Nucleus accumbens (tissue), 56 donors: Measurements from ENCODE around the gene TTLL10.

Experiments
- DNase-seq, 56 donors: peaks; one replicate each; lab custom pipeline; 2025; lab: John Stamatoyannopoulos, UW

Gene TTLL10

DNA sequence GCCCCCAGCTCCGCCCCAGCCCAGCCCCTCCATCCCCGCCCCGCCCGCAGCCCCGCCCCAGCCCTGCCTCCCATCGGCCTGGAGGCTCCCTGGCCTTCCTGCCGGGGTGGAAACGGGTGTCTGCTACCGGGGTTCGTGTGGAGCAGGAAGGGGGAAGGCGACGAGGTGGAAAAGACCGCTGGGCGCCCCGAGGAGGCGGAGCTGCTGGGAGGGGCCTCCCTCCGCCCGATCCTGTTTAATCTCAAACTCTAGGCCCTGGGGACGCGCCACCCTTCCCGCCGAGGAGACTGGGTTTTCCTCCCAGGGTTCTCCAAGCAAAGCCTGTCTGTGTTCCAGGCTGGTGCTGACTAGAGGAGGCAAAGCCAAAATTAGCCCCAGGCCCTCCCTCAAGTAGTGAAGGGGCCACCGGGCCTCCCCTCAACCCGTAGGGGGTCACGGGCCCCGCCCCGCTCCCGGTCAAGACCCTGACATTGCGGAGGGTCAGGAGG is 16.2 kb upstream of the TTLL10 start:
- peak in 54 of 56 donors; percentile 10 to 81 (median 60) for DNase-seq

DNA sequence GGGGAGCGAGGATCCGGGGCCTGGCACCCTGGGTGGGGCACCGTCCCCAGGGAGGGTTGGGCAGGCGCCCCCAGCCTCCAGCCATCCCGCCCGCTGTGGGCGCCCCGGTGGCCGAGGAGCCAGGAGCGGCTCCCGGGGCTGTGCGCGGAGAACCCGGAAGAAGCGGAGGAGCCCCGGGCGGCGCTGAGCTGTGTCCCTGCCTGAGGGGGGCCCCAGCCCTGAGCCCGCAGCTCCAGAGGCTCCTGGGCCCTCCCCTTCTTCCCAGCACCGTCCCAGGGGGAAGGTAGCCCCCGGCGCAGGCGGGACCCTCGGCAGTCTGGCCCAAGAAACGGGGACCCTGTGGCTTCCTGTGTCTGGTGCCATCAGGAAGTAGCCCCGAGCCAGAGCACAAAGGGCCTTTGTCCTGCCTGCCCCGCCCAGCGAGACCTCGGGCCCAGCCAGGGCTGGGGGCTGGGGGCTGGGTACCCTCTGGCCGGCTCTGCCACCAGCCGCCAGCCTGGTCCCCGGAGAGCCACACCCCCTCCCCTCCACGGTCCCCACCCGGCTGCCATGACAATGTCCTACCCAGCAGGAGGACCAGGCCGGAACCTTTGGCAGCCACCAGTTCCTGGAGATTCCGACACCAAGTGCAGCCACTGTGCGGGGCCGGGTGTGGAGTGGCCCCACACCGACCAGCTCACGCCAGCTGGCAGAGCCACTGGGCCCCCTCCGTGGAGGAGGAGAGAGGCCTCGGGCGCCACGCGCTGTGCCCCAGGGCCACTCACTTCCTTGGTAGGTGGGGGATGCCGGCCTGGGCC is 15.6 kb upstream of the TTLL10 start:
- DNase-seq = peak; percentile 14 to 90 (median 78)

DNA sequence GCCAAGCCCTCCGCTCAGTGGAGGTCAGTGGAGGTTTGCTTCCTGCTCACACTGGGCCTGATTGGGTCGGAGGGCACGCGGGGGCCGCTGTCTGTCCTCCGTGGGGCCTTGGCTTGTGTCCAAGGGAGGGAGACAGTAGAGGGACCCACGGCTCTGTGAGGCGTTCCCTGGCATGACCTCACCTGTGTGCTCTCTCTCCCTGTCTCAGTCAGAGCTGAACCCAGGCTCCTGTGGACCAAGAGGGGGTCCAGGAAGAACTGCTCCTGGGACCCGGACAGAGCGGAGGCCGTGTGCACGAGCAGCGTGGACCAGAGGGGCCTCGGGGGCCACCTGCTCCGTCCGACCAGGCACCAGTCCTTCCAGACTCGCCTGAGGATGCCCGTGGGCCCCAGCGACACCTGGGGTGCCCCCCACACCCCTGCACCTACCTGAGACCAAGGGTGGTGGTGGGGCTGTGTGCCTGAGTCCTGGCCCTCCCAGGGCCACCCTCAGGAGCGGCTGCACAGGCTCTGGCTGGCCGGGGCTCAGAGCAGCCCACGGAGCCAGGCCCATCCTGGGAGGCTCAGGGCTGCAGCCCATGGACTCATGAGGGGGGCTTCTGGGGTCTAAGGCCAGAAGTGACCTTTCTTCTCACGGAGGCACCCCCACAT is 13.3 kb upstream of the TTLL10 start:
- no peak for DNase-seq

DNA sequence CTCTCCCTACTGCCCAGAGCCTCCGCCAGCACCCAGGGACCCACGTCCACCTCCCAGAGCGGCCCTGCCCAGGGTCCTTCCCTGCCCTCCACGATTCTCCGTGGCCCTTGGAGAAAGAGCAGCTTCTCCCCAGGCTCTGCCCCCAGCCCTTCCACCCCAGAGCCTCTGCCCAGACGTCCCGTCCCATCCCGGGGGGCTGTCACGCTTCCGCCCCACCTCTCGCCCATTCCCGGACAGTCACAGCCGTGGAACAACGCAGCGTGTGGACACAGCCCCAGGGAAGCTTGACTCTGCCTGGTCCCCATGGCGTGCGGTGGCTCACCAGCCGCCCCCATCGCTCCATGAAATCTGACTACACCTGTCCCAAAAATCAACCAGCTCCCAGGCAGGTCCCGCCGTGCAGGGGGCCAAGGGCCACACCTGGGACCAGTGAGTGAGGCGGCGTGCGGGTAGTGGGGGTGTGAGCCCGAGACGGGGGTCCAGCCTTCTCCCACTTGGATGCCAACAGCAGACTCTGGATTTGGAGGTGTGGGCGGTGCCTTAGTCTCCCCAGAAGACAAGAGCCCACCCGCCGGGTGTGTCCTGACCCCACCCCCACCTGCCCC is 12.5 kb upstream of the TTLL10 start:
- DNase-seq = no peak

DNA sequence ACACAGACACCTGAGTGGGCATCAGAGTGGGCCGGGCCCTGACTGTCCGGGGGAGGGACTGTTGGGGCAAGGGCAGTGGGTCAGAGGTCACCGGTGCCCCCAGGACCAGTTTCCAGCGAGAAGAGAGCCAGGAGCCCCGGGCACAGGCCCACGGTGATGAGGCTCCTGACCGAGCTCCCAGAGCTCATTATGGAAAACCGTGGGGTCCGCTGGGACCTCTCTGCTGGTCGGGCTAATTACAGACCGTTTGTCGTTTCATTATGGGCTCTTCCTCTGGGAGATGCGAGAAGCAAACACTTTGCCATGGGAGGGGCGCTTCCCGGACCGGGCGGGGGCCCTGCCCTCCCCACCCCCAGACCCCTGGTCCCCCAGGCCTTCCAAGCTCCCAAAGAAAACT is 12.0 kb upstream of the TTLL10 start:
- no peak for DNase-seq

DNA sequence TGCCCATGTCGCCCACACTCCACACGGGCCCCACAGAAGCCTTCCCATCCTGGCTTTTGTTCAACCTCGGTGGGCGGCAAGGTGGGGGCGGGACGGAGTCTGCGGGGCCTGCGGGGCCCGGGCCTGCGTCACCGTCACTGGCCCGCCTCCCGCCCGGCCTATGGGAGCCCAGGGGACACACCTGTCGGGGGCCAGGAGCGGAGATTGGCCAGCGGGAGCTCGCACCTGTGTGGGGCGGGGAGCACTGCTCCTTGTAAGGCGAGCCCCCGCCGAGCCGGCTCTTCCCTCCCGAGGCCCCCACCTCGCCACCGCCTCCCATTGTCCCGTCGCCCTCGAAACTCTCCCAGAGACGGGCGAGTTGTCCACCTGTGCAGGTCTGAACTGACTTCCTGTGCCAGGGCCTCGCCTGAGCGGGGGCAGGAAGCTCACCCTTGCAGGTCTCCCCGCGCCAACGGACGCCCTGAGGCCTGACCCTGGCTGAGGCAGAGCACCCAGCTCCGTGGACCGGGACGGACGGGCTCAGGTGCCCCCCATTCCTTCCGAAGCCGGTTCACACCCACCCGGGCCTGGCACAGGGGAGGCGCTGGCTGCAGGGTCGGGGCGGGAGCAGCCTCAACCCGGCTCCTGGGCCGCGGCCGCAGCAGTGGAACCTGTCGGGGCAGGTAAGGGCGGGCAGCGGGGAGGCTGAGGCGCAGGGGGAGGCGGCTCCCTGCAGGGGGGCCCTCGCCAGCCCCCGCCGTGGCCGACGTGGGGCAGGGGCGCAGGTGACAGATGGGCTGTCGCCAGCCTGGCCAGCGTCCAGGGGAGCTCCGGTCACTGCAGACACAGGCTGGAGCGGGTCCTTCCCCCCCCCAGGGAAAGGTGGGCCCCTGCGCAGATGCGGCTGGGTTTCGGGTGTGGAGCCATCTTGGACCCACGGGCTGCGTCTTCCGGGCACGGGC is 10.8 kb upstream of the TTLL10 start:
- DNase-seq = no peak

DNA sequence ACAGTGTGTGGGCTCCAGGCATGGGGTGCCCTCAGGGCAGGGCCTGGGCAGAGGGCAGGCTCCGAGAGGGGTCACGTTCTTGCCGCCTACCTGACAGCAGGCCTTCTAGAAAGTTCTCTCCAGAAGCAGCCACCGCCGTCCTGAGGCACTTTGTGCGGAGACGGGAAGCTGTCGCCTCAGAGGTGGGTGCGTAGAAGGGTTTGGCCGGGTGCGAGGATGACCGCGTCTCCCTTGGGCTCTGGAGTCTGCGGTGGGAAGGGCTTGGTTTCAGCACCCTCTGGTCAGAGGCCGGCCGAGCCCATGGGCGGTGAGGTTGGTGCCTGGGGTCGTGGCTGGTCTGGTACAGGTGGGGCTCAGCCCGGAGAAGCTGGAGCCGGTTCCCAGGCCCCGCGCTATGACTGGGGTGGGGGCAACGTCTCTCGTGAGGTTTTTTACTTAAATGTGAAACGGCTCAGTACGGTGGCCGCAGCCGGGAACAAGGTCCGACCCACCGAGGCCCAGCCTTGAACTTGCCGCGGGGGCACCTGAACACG is 10.1 kb upstream of the TTLL10 start:
- no peak for DNase-seq

DNA sequence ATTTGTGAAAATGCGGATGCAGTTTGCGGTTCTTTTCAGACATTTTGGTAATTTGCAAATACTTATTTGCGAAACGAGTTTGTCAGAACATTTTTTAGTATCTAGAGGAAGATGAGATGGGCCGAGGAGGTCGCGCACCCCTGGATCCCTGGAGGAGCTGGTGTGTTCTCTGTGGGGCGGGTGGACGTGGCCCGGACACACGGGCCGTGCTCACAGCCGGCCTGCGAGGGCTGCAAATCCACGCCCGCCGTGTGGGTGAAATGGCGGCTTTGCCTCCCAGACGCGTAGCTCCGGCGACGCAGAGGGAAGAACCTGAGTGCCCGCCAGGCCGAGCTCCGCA is 9.3 kb upstream of the TTLL10 start:
- no peak for DNase-seq

DNA sequence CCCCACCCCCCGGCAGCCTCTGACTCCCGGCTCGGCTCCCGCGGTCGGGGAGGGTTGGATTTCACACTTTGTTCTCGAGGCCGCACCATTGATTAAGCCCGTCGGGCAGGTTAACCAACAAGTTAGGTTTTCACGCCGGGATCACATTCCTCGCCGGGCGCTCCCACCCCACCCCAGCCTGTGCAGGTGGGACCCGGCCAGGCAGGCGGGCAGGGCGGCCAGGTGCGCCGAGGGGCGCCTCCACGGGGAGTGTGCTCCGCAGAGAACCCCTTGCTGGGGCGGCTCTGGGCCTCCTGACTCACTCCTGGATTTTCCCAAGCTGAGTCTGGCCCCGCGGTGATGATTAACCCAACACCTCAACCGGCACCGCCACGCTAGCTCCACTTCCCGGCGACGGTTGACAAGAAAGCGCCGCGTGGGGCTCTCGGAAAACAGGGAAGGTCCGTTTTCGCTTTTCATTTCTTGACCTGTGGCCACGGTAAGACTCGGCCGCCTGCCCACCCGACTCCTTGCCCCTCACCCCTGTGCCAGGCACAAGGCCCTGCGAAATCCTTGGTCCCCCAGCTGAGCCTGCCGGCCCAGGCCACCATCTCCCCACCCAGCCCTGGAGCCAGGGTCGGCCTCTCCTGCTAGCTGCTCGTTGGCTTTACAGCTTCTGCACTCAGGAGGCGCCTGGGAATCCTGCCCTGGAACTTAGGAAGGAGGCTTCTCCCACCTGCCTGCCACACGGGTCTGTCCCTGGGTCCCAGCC is 8.8 kb upstream of the TTLL10 start:
- DNase-seq = no peak

DNA sequence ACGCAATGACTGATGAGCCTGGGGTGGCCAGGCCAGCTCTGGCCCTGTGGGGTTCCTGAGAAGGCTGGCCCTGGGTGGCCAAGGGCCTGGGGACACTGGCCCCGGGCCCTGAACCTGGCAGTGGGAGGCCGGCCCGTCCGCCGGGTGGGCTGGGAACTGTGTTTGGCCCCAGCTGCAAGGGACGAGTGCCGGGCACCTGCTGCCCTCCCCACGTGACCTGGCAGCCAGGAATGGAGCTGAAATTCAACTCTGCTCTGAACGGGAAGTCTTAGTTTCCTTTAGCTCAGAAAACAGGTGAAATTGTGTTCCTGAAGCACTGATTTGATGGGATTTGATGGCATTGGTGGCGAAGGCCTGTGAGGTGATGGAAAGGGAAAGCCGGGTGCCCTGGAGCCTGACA is 8.2 kb upstream of the TTLL10 start:
- no peak for DNase-seq

DNA sequence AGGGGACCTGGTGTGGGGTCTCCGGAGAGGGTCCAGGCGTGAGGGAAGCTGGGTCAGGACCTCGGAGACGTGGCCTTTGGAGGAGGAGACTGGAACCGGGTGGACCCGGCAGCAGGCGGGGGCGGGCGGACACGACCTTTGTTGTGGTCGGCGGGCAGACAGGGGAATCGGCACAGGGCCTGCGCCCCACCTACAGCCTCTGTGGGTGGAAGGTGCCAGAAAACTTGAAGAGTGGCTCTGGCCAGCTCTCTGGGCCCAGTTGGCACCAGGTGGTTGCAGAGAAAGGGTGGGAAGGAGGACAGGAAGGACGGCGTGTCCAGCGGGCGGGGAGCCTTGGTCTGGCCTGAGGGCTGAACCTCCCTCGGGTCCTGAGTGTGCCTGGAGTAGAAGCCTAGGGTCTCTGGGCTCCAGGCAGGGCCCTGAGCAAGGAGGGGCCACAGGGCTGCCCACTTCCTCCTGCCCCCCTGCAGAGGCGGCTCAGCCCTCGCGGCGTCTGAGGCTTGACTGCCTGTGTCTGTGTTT is 7.7 kb upstream of the TTLL10 start:
- no peak for DNase-seq

DNA sequence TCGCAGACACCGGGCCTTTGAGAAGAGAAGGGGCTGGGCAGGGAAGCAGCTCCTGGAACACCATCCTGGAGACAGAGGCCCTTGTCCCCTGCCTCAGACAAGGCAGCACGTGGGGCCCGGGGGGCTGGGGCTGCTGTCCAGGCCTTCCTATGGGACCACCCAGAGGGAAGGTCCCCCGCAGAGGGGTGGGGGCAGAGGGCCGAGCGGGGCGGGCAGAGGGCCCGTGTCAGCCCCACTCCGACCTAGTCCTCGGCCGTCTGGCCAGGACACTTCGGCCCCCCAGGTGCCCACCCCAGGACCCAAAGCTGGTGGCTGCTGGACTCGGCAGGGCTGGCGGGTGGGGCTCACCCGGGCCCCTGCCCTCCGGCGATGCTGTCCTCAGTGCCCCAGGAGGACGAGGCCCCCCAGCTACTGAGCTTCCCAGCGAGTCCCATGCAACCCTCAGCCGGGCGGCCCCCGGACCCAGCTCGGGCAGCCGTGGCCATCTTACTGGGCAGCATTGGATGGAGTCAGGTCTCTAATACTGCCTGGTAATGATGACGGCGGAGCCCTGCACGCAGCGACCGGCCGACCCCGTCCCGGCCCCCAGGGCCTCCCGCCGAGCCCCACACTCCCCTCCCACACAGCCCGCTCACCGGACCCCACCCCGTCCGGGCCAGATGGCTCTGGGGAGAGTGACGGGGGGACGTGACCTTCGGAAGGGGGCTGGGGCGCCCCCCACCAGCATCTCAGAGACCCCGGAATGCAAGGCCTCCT is 6.9 kb upstream of the TTLL10 start:
- DNase-seq = no peak

DNA sequence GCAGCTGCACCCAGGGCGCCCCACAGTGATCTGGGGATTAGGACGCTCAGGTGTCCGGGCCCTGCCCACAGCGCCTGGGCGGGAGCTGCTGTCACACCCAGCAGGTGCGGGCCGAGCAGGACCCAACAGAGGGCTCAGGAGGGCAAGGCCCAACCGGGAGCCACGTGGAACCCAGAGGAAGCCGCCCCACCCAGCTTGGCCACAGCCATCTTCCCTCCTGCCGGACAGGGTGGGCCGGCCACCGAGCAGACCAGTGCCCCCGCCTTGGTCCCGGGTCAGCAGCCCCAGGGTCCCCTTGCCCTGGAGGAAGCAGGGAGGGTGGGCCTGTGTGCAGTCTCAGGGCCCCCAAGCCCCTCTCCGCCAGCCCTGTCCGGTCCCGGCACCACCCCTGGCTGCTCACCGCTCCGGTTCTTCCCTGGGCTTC is 6.3 kb upstream of the TTLL10 start:
- DNase-seq = no peak

DNA sequence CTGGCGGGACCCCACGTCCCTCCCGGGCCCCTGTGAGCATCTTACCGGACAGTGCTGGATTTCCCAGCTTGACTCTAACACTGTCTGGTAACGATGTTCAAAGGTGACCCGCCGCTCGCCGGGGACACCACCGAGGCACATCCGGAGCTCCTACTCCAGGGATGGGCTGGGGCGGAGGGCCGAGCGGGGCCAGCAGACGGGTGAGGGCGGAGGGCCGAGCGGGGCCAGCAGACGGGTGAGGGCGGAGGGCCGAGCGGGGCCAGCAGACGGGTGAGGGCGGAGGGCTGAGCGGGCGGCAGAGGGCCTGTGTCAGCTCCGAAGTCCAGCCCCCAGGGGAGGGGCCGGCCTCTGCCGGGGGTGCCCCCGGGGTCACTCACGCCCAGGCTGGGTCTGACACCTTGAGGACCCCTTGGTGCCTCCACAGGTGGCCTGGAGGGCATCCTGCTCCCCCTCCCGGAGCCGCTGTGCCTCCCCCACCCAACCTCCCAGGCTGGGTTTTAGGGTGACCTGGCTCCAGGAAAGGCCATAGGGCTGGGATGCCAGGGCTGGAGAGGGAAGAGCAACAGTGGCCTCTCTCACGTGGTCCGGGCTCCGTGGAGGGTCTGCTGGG is 5.7 kb upstream of the TTLL10 start:
- DNase-seq = no peak

DNA sequence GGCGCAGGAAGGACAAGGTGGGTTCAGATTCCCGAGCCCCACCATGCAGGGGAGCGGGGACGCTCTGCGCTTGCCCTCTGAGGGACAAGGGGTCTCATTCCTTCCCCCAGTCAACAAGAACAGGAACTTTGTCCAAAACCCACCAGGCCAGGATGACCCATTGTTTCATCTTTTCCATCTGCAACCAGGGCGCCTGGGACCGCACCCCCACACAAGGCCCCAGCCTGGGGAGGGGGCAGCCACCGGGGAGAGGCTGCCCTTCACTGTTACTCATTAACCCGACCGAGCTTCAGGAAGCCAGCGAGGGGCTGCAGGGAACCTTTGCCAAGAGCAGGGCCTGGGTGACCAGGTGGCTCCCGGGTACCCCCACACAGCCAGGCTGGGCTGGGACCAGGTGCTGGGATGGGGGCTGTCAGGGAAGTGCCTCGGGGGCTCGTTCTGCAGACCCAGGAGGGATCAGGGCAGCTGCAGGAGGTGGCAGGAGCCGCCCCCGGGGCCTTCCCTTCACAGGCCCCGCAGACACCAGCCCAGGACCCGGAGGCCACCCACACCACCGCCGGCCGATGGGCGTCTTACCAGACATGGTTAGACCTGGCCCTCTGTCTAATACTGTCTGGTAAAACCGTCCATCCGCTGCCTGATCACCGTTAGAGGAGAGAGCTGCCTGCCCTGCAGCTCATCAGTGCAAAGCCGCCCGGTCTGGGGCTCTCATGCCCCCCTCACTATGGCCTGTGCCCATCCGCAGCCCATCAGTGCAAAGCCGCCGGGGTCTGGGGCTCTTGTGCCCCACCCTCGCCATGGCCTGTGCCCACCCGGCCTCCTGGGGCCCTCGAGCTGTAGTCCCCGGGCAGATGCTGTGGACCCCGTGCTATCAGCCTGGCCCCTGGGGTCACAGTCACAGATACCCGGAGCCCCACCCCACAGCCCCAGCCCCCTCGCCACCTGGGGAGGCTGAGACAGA is 4.9 kb upstream of the TTLL10 start:
- DNase-seq = no peak

DNA sequence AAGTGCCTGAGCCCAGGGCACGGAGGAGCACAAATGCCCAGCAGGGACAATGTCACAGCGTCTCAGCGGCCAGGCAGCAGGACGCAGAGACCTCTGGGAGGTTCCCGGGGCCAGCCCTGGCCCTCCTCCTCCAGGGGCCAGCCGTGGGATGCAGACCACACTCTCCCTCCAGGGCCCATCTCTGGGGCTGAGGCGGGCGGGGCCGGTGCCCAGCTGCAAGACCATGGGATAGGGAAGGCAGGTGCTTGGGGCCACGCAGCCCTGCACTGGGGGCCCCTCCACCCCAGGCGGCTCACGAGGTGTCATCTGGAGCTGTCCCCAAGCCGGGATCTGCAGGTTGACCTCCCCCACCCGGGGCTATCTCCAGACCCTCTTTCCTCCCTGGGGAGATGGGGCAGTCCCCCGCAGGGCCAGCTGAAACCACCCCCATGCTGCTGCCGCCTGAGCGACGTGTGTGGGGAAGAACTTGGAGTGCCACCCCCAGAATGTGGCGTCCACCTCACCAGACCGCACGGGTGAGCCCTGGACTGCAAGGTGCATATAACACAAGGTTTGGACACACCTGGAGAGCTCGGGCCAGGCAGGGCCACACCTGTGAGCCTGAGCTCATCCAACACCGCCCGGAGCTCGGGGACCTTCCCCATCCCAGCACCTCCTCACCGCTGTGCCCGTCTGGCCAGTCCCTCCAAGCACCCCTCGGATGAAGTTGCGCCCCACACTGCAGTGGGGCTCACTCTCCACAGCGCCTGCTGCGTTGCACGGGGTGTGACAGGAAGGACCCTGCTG is 4.1 kb upstream of the TTLL10 start:
- no peak for DNase-seq
